Body of pancreas (tissue), 4 donors: ENCODE data around the gene MICAL2.

Experiments used
- CTCF ChIP-seq, 7 experiments: fragments of 450-650 bp in 4 of 7; fragments of 200-600 bp in 3 of 7; sonication (generic) in 3 of 7; IDR thresholded peaks; one replicate each; pipeline ENCODE4 v1.5.1; 2016 to 2019; ENCODE audit warnings: antibody characterized with exemption in 7 of 7
- POLR2A ChIP-seq, 3 donors: fragments of 450-650 bp; IDR thresholded peaks; one replicate each; pipeline ENCODE4 v1.6.1; 2016; ENCODE audit warnings: antibody characterized with exemption in 3 of 3, mild to moderate bottlenecking in 2 of 3

- TF ChIP-seq POLR2A (IDR thresholded peaks at IDR 0.05) (no peak), CTCF (IDR thresholded peaks at IDR 0.05) (no peak)
Observed at GRCh38 chr11:12129227-12129626, 18.8 kb downstream of the MICAL2 start.
